Activated naive CD4-positive, alpha-beta T cell treated with anti-CD3 and anti-CD28 coated beads, Interleukin-2, amount 10 ng/mL, durations not matched to agents 7 days and 5 days (primary cell): ENCODE measurements around the gene CCRL2.
"Not testable (repeated sequence)": the region's sequence is repeated elsewhere in the genome, so short reads cannot be mapped to it uniquely, and the experiment has no call there.

Experiments used
- CTCF ChIA-PET: fragments of 350-600 bp; sonication (Branson Sonifier 250); formaldehyde crosslinking; loops from one replicate; lab custom pipeline; 2021; ENCODE audit warnings: antibody characterized with exemption; lab: Charles Lee
- DNase-seq: peaks from one replicate; pipeline ENCODE4 v3.0.0-alpha.2; 2020
- H3K27ac Mint-ChIP-seq: one replicate; pipeline ENCODE4 v1.8.0; 2021; ENCODE audit warnings: mild to moderate bottlenecking, moderate library complexity, mixed read lengths
- H3K27me3 Mint-ChIP-seq: one replicate; pipeline ENCODE4 v1.8.0; 2021; ENCODE audit warnings: mild to moderate bottlenecking, mixed read lengths
- H3K36me3 Mint-ChIP-seq: one replicate; pipeline ENCODE4 v1.8.0; 2021; ENCODE audit warnings: mixed read lengths
- H3K4me1 Mint-ChIP-seq: one replicate; pipeline ENCODE4 v1.8.0; 2021; ENCODE audit warnings: mixed read lengths
- H3K4me3 Mint-ChIP-seq: one replicate; pipeline ENCODE4 v1.8.0; 2021; ENCODE audit warnings: mild to moderate bottlenecking, moderate library complexity, mixed read lengths
- H3K9me3 Mint-ChIP-seq: one replicate; pipeline ENCODE4 v1.8.0; 2021; ENCODE audit warnings: mixed read lengths

Gene CCRL2

DNA sequence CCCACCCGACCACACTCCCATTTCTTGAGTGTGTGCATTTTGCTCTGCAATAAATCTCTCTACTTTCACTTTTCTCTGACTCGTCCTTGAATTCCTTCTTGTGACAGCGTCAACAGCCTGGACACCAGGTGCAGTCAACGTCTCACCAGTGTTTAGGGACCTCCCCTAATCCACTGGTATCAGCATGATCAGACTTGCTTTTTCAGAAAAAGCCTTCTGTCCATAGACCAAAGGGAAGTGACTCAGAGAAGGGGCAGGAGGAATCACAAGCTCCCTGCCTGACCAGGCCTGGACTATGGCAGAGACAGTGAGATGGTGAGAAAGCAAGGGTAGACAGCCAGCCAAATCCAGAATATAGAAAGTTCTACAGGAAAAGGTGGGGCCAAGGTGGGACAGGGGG, 20.9 kb upstream of the CCRL2 start:
- DNase-seq = peak; percentile 25
- H3K36me3 Mint-ChIP-seq = peaks cover 3% of the 10 kb centered on the region
- H3K9me3 Mint-ChIP-seq = peaks cover 2% of the 10 kb centered on the region
- CTCF ChIA-PET = interaction anchor here (0.6 kb wide), 1 partner anchor 27 kb away, joined by 3 read pairs; no protein-coding TSS in a partner anchor
- H3K27ac Mint-ChIP-seq = no peak overlapping the region
- H3K27me3 Mint-ChIP-seq = peaks cover 5% of the 10 kb centered on the region
- no peak overlapping the region for H3K4me3 Mint-ChIP-seq
- peaks cover 41% of the 10 kb centered on the region for H3K4me1 Mint-ChIP-seq

DNA sequence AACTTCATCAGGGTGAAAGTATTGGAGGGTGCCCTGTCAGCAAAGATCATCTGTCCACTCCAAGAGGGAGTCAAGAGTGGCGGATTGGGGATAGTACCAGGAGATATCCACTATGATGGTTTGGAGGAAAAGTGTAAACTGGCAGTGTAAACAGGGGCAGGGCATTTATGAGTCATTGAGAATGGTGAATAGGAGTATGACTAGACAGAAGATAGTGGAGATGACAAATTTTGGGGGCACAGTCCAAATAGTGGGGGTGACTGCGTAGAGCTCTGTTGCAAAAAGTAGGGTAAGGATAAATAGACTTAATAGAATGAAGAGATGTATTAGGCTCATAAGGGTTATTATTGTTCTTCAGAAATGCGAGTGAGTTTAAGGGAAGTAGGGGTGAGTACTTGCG, 18.2 kb upstream of the CCRL2 start:
- not testable (repeated sequence) for H3K36me3 Mint-ChIP-seq, H3K9me3 Mint-ChIP-seq, H3K27ac Mint-ChIP-seq, H3K4me3 Mint-ChIP-seq
- CTCF ChIA-PET = interaction anchor here (0.9 kb wide), 1 partner anchor 11 kb away, joined by 3 read pairs; no protein-coding TSS in a partner anchor
- H3K27me3 Mint-ChIP-seq = peaks cover 13% of the 10 kb centered on the region
- DNase-seq = peak; percentile 5
- peaks cover 24% of the 10 kb centered on the region for H3K4me1 Mint-ChIP-seq

- no peak overlapping the region for H3K4me3 Mint-ChIP-seq
- peak; percentile 17 for DNase-seq
- no peak overlapping the region for H3K27ac Mint-ChIP-seq
- H3K9me3 Mint-ChIP-seq = peaks cover 2% of the 10 kb centered on the region
- CTCF ChIA-PET = interaction anchor here (0.9 kb wide), 1 partner anchor 11 kb away, joined by 3 read pairs; no protein-coding TSS in a partner anchor
- peaks cover 17% of the 10 kb centered on the region for H3K27me3 Mint-ChIP-seq
- peaks cover 20% of the 10 kb centered on the region for H3K4me1 Mint-ChIP-seq
- peaks cover 3% of the 10 kb centered on the region for H3K36me3 Mint-ChIP-seq
These were observed 17.8 kb upstream of the CCRL2 start for GRCh38 chr3:46389306-46389705.

GRCh38 chr3:46391526-46391925, 15.5 kb upstream of the CCRL2 start:
- H3K4me3 Mint-ChIP-seq, DNase-seq, H3K9me3 Mint-ChIP-seq, H3K4me1 Mint-ChIP-seq, CTCF ChIA-PET, H3K27ac Mint-ChIP-seq, H3K36me3 Mint-ChIP-seq: not testable (repeated sequence)
- H3K27me3 Mint-ChIP-seq = peaks cover 27% of the 10 kb centered on the region

DNA sequence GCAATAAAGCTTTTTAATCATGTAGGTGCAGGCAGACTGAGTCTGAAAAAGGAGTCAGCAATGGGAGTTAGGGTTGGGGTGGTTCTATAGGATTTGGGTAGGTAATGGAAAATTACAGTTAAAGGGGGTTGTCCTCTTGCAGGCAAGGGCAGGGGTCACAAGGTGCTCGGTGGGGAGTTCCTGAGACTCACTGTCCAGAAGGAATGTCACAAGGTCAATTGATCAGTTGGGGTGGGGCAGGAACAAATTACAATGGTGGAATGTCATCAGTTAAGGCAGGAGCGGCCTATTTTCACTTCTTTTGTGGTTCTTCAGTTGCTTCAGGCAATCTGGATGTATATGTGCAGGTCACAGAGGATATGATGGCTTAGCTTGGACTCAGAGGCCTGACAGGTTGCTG, 14.0 kb upstream of the CCRL2 start:
- peaks cover 11% of the 10 kb centered on the region for H3K4me1 Mint-ChIP-seq
- no peak overlapping the region for H3K4me3 Mint-ChIP-seq
- no peaks in the 10 kb centered on the region for H3K9me3 Mint-ChIP-seq
- no peak overlapping the region for H3K27ac Mint-ChIP-seq
- no peak for DNase-seq
- no peaks in the 10 kb centered on the region for H3K36me3 Mint-ChIP-seq
- CTCF ChIA-PET = no interaction called here
- H3K27me3 Mint-ChIP-seq = peaks cover 32% of the 10 kb centered on the region

GRCh38 chr3:46393554-46394434, 13.3 kb upstream of the CCRL2 start:
- CTCF ChIA-PET = no interaction called here
- peaks cover 32% of the 10 kb centered on the region for H3K27me3 Mint-ChIP-seq

DNA sequence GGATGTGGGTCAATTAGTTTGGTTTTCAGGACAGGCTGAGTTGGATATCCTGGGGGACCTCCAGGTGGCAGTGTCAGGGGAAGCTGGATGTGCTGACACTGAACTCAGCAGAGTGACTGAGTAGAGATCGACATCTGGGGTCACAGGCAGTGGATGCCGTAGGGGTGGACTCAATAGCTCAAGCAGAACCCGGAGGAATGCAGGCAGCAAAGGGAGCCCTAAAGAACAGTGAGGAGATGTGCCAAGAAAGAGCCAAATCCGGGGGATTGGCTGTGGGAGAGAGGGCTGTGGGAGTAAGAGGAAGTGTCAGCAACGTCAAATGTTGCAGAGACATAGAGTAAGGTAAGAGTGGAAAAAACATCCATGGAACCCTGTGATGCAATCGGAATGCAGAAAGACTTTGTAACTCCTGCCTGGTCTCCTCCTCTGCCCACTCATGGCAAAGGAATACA, 11.8 kb upstream of the CCRL2 start:
- CTCF ChIA-PET = interaction anchor here (1.3 kb wide), 1 partner anchor 12 kb away, joined by 5 read pairs; the partner anchor contains the start of genes CCR5AS and CCRL2
- Mint-ChIP-seq H3K27ac (no peak overlapping the region), H3K36me3 (no peaks in the 10 kb centered on the region), H3K9me3 (no peaks in the 10 kb centered on the region), H3K27me3 (peaks cover 32% of the 10 kb centered on the region), H3K4me3 (no peak overlapping the region), H3K4me1 (peaks cover 11% of the 10 kb centered on the region)
- peak; percentile 18 for DNase-seq

More at GRCh38 chr3:46393554-46394434, 13.3 kb upstream of the CCRL2 start:
- DNase-seq = peak; percentile 11
- Mint-ChIP-seq H3K4me3 (no peak overlapping the region), H3K9me3 (no peaks in the 10 kb centered on the region), H3K4me1 (peaks cover 11% of the 10 kb centered on the region), H3K27ac (no peak overlapping the region), H3K36me3 (no peaks in the 10 kb centered on the region)

DNA sequence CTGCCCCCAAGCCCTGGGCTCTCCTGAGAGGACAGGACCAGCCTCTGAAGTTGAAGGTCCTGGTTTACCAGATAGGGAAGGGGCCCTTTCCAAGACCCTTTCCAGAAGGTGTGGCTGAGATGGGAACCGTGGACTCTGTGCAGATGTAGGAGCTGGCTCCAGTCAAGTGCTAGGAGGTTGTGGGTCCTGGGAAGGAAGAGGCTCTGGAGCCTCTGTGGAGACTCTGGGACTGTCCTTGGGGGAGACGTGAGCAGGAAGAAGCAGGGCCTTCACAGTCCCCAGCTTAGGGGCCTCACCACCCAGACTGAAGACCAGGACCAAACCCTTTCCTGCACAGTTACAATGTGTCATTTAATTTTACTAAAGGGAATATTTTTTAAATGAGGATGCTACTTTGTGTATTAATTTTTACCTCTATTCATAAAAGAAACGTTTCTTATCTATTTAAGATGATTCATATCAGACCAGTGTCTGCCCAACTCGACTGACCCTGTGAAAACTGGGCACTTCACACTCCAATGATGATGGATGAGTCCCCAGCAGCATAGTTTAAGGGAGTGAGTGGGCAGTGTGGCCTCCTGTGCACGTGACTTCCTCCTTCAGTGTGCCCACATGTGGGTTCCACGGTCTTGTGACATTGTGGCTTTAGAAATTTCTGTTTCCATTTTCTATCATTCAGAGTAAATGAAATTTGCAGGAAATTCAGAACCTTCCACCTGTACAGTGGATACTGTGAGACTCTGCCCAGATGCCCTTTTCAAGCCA, 11.1 kb upstream of the CCRL2 start:
- CTCF ChIA-PET = interaction anchor here (1.3 kb wide), 1 partner anchor 11 kb away, joined by 5 read pairs; the partner anchor contains the start of genes CCR5AS and CCRL2
- no peaks in the 10 kb centered on the region for H3K36me3 Mint-ChIP-seq
- H3K27ac Mint-ChIP-seq = no peak overlapping the region
- peaks cover 32% of the 10 kb centered on the region for H3K27me3 Mint-ChIP-seq
- peaks cover 11% of the 10 kb centered on the region for H3K4me1 Mint-ChIP-seq
- DNase-seq = no peak
- no peaks in the 10 kb centered on the region for H3K9me3 Mint-ChIP-seq
- H3K4me3 Mint-ChIP-seq = no peak overlapping the region

DNA sequence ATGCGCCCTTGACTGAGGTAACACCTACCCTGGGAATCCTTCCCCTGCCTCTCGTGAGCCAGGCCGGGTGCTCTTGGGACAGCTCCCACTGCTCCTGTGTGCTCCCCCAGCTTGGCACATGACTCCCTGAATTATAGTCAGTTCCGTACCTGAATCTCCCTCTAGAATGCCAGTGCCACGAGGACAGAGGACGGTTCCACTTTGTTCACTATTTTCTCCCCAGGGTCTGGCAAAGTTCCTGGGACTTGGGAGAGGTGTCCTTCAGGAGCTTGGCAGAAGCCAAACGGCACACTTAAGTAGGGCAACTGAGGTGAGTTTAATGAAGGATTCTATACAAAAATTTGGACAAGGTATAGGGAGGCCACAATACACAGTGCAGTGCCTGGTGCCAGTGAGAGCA, 9.9 kb upstream of the CCRL2 start:
- CTCF ChIA-PET = no interaction called here
- Mint-ChIP-seq H3K4me3 (no peak overlapping the region), H3K27me3 (peaks cover 32% of the 10 kb centered on the region), H3K27ac (no peak overlapping the region), H3K9me3 (no peaks in the 10 kb centered on the region), H3K4me1 (peaks cover 11% of the 10 kb centered on the region), H3K36me3 (no peaks in the 10 kb centered on the region)
- no peak for DNase-seq

- H3K4me3 Mint-ChIP-seq = no peak overlapping the region
- H3K36me3 Mint-ChIP-seq = no peaks in the 10 kb centered on the region
- H3K27me3 Mint-ChIP-seq = peaks cover 26% of the 10 kb centered on the region
- peaks cover 5% of the 10 kb centered on the region for H3K9me3 Mint-ChIP-seq
- peaks cover 11% of the 10 kb centered on the region for H3K4me1 Mint-ChIP-seq
- CTCF ChIA-PET = interaction anchor here (0.7 kb wide), 1 partner anchor 319 kb away, joined by 3 read pairs; no protein-coding TSS in a partner anchor
- H3K27ac Mint-ChIP-seq = no peak overlapping the region
- DNase-seq = no peak
These were observed 8.7 kb upstream of the CCRL2 start for GRCh38 chr3:46398186-46398955.

DNA sequence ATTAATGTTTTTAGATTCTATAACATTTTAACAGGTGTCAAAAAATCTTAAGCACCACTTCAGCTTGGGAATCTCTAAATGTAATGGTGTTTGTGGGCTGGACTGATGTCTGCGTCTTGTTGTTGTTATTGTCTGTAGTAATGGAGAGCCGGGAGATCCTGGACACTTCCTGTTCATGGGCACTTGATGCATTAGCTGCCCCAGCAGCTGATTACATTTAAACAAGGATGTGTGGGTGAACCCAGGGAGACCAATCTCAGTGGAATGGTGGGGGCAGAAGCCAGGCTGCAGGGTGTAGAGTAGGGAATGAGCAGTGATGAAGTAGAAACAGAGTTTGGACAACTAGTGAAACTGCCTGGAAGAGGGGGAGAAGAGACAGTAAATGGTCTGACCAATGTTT, 8.0 kb upstream of the CCRL2 start:
- Mint-ChIP-seq H3K36me3 (no peaks in the 10 kb centered on the region), H3K4me3 (no peak overlapping the region), H3K4me1 (peaks cover 11% of the 10 kb centered on the region), H3K27me3 (peaks cover 28% of the 10 kb centered on the region), H3K9me3 (peaks cover 5% of the 10 kb centered on the region), H3K27ac (no peak overlapping the region)
- no peak for DNase-seq
- CTCF ChIA-PET = interaction anchor here (1.1 kb wide), 1 partner anchor 21 kb away, joined by 3 read pairs; no protein-coding TSS in a partner anchor

DNA sequence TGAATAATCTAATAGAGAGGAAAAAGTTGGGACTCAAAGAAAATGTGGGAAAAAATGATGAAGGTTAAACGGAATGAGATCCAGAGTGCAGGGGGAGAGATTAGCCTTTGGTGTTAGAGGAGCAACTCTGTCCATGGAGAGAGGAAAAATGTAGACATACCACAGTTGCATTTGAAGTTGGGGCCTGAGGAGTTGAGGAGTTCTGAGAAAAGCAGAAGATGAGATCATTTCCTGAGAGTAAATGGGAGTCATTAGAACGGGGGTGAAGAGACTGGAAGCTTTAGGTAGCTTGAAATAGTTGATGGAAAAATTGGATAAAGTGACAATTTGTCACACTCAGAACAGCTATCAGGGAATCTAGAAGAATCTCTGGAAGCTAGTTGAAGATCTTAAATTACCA, 7.5 kb upstream of the CCRL2 start:
- H3K36me3 Mint-ChIP-seq = no peaks in the 10 kb centered on the region
- peak; percentile 14 for DNase-seq
- no peak overlapping the region for H3K4me3 Mint-ChIP-seq
- peaks cover 5% of the 10 kb centered on the region for H3K9me3 Mint-ChIP-seq
- H3K4me1 Mint-ChIP-seq = peaks cover 11% of the 10 kb centered on the region
- no peak overlapping the region for H3K27ac Mint-ChIP-seq
- CTCF ChIA-PET = interaction anchor here (0.6 to 1.1 kb wide), 3 partner anchors 21 to 186 kb away, joined by 3 read pairs; no protein-coding TSS in a partner anchor
- H3K27me3 Mint-ChIP-seq = peaks cover 27% of the 10 kb centered on the region

DNA sequence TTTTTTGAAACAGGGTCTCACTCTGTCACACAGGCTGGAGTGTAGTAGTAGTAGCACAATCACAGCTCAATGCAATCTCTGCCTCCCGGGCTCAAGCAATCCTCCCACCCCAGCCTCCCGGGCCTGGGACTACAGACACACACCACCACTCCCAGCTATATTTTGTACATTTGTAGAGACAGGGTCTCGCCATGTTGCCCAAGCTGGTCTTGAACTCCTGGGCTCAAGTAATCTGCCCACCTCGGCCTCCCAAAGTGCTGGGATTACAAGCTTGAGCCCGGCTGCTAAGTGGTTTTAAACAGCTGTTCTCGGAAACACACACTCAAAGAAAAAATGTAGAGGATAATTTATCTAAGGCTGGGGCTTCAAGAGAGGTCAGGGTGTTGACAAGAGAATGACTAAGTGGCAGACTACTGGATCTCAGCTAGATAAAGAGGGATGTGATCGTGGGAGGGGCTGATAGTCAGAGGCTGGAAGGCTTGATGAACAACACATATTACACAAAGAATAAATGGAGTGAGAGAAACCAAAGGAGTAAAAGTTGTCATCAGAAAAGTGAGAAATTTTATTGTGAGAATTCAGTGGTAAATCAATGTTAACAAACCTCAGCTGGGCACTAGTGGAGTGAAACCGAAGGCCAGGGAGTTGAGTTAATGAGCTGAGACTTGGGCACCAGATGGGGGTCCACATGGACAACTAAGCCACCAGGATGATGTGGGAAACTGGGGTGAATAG, 6.9 kb upstream of the CCRL2 start:
- no peaks in the 10 kb centered on the region for H3K36me3 Mint-ChIP-seq
- CTCF ChIA-PET = interaction anchor here (0.6 to 1.1 kb wide), 3 partner anchors 22 to 187 kb away, joined by 3 read pairs; no protein-coding TSS in a partner anchor
- peaks cover 11% of the 10 kb centered on the region for H3K4me1 Mint-ChIP-seq
- peak; percentile 11 for DNase-seq
- peaks cover 21% of the 10 kb centered on the region for H3K27me3 Mint-ChIP-seq
- peaks cover 5% of the 10 kb centered on the region for H3K9me3 Mint-ChIP-seq
- no peak overlapping the region for H3K4me3 Mint-ChIP-seq
- H3K27ac Mint-ChIP-seq = no peak overlapping the region
